Measurements from ENCODE around the gene ANKRD45. TPM values are rescaled to one million over a fixed set of nuclear protein-coding genes. Genes with fewer than 3 reads are reported as not detected.
A peak's percentile ranks its signal among the peaks of the same experiment; 100 is the strongest.
"Not testable (repeated sequence)": the region's sequence is repeated elsewhere in the genome, so short reads cannot be mapped to it uniquely, and the experiment has no call there.

The ANKRD45 gene
- total RNA-seq, 1 donor from 2014 or later = 3.1 TPM

- Mint-ChIP-seq H3K36me3 (no peaks in the 10 kb centered on the region), H3K9me3 (peaks cover 7% of the 10 kb centered on the region), H3K4me3 (peak overlapping the region; percentile 37), H3K27me3 (no peaks in the 10 kb centered on the region), H3K4me1 (ENCODE audit: unreplicated experiment) (peaks cover 5% of the 10 kb centered on the region), H3K27ac (peak overlapping the region; percentile 5)
- TF ChIP-seq, protein P1, sequence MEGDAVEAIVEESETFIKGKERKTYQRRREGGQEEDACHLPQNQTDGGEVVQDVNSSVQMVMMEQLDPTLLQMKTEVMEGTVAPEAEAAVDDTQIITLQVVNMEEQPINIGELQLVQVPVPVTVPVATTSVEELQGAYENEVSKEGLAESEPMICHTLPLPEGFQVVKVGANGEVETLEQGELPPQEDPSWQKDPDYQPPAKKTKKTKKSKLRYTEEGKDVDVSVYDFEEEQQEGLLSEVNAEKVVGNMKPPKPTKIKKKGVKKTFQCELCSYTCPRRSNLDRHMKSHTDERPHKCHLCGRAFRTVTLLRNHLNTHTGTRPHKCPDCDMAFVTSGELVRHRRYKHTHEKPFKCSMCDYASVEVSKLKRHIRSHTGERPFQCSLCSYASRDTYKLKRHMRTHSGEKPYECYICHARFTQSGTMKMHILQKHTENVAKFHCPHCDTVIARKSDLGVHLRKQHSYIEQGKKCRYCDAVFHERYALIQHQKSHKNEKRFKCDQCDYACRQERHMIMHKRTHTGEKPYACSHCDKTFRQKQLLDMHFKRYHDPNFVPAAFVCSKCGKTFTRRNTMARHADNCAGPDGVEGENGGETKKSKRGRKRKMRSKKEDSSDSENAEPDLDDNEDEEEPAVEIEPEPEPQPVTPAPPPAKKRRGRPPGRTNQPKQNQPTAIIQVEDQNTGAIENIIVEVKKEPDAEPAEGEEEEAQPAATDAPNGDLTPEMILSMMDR (conservative IDR thresholded peaks at IDR 0.05) = no peak
- DNase-seq (ENCODE audit: extremely low spot score, unreplicated experiment) = no peak
Observed at GRCh38 chr1:173682184-173682583, 12.5 kb upstream of the ANKRD45 start.

- not testable (repeated sequence) for H3K27me3 Mint-ChIP-seq; H3K36me3 Mint-ChIP-seq; DNase-seq (ENCODE audit: extremely low spot score, unreplicated experiment); H3K9me3 Mint-ChIP-seq; H3K4me1 Mint-ChIP-seq (ENCODE audit: unreplicated experiment); H3K4me3 Mint-ChIP-seq; H3K27ac Mint-ChIP-seq
Observed at GRCh38 chr1:173680152-173680551, 10.5 kb upstream of the ANKRD45 start.

- H3K27me3 Mint-ChIP-seq; H3K4me1 Mint-ChIP-seq (ENCODE audit: unreplicated experiment); H3K4me3 Mint-ChIP-seq: not testable (repeated sequence)
Observed at GRCh38 chr1:173674496-173674895, 4.8 kb upstream of the ANKRD45 start.

GRCh38 chr1:173666646-173667045, 3.0 kb downstream of the ANKRD45 start:
- Mint-ChIP-seq H3K36me3 (no peaks in the 10 kb centered on the region), H3K9me3 (peaks cover 4% of the 10 kb centered on the region), H3K4me3 (no peak overlapping the region), H3K4me1 (ENCODE audit: unreplicated experiment) (peaks cover 4% of the 10 kb centered on the region), H3K27me3 (no peaks in the 10 kb centered on the region), H3K27ac (no peak overlapping the region)
- TF ChIP-seq, protein P1 (conservative IDR thresholded peaks at IDR 0.05) = no peak
- DNase-seq (ENCODE audit: extremely low spot score, unreplicated experiment) = no peak

More at GRCh38 chr1:173674496-173674895, 4.8 kb upstream of the ANKRD45 start:
- H3K27ac Mint-ChIP-seq; DNase-seq (ENCODE audit: extremely low spot score, unreplicated experiment); H3K9me3 Mint-ChIP-seq; H3K36me3 Mint-ChIP-seq: not testable (repeated sequence)

DNA sequence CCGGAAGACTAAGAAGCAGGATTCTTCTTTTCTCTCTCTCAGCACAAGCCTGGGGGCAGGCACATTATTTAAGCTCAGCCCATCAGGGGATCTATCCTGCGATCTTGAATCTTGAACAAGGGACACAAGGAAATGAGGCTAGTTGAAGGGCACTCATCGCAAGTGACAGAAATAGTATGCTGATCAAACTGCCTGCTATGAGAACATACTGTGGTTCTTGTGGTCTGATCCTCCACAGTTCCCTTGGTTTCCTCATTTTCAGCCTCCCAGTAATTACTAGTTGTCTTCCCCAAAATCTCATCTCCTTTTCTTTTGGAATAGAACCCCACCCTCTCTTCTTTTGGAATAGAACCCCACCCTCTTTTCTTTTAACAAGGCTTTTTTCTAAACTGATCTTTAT, 6.5 kb downstream of the ANKRD45 start:
- Mint-ChIP-seq H3K27ac (no peak overlapping the region), H3K36me3 (no peaks in the 10 kb centered on the region), H3K4me3 (no peak overlapping the region), H3K27me3 (no peaks in the 10 kb centered on the region), H3K4me1 (ENCODE audit: unreplicated experiment) (no peaks in the 10 kb centered on the region), H3K9me3 (peaks cover 10% of the 10 kb centered on the region)
- no peak for DNase-seq (ENCODE audit: extremely low spot score, unreplicated experiment)
- TF ChIP-seq, protein P1 (conservative IDR thresholded peaks at IDR 0.05) = no peak

DNA sequence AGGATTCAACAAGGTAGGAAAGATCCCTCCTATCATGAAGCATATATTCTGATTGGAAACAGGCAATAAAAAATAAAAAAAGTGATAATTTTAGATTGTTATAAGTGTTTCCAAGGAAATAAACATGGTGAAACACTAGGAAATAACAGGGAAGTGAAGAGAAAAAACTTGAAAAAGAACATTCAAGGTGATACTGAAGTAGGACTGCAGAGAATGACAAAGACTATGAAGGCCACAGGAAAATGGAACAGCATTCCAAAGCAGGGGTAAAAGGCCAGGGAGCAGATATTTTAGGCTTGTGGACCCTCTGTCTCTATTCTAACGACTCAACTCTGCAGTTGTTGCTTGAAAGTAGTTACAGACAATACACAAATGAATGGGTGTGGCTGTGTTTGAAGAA, 7.9 kb downstream of the ANKRD45 start:
- peaks cover 10% of the 10 kb centered on the region for H3K9me3 Mint-ChIP-seq
- H3K4me1 Mint-ChIP-seq (ENCODE audit: unreplicated experiment) = no peaks in the 10 kb centered on the region
- no peak overlapping the region for H3K27ac Mint-ChIP-seq
- no peaks in the 10 kb centered on the region for H3K27me3 Mint-ChIP-seq
- H3K36me3 Mint-ChIP-seq = no peaks in the 10 kb centered on the region
- H3K4me3 Mint-ChIP-seq = no peak overlapping the region
- no peak for DNase-seq (ENCODE audit: extremely low spot score, unreplicated experiment)
- TF ChIP-seq, protein P1 (conservative IDR thresholded peaks at IDR 0.05) = no peak

GRCh38 chr1:173661271-173661670, 8.4 kb downstream of the ANKRD45 start:
- Mint-ChIP-seq H3K27ac (peak overlapping the region; percentile 17), H3K36me3 (peaks cover 2% of the 10 kb centered on the region), H3K27me3 (no peaks in the 10 kb centered on the region), H3K9me3 (peaks cover 10% of the 10 kb centered on the region), H3K4me1 (ENCODE audit: unreplicated experiment) (no peaks in the 10 kb centered on the region), H3K4me3 (no peak overlapping the region)
- DNase-seq (ENCODE audit: extremely low spot score, unreplicated experiment) = no peak
- TF ChIP-seq, protein P1 (conservative IDR thresholded peaks at IDR 0.05) = no peak

All from type B pancreatic cell (in vitro differentiated cells).